ENCODE measurements around the gene SQOR.

GRCh38 chr15:45588219-45588875, 46.5 kb upstream of the SQOR start:
- no peak for TF ChIP-seq CTCF (IDR thresholded peaks at IDR 0.05)
- TF ChIP-seq POLR2A (IDR thresholded peaks at IDR 0.05; ENCODE audit: low read depth) = no peak
- TF ChIP-seq EP300 (IDR thresholded peaks at IDR 0.05) = no peak
- no peak for TF ChIP-seq POLR2AphosphoS5 (IDR thresholded peaks at IDR 0.05)
